HepG2 (cell line): ENCODE data around the gene COL18A1. TPM values are rescaled to one million over a fixed set of nuclear protein-coding genes. Genes with fewer than 3 reads are reported as not detected.

Experiments used
- ATAC-seq: fragments of 200-7000 bp; cut with Tn5 transposase; 3 replicates; pipeline ENCODE4 v1.9.1; 2020; ENCODE audit warnings: mild to moderate bottlenecking, moderate library complexity
- BruUV-seq: library from RNA; stranded (reverse); fragments of 400-500 nt; replicated peaks from 2 replicates; lab custom pipeline; 2021; lab: Mats Ljungman, UMichigan
- CTCF ChIA-PET: fragments of 300-600 bp; formaldehyde crosslinking; extraction: SDS; loops from one replicate; lab custom pipeline; 2021; ENCODE audit warnings: low total read pairs, inconsistent platforms, low intra/inter-chr PET ratio; lab: Yijun Ruan, JAX
- POLR2A ChIA-PET: fragments of 350-600 bp; sonication (Branson Sonifier 250); formaldehyde crosslinking; loops from one replicate; lab custom pipeline; 2020; ENCODE audit warnings: antibody characterized with exemption, inconsistent platforms; lab: Yijun Ruan, JAX
- DNase-seq: peaks from one replicate; pipeline ENCODE4 v3.0.0-alpha.2; 2015; ENCODE audit warnings: low spot score
- FAIRE-seq: peaks from 3 replicates; lab custom pipeline; 2011; peaks lifted over from hg19 to GRCh38; lab: Jason Lieb, UNC
- H2AFZ ChIP-seq: one replicate; pipeline ENCODE4 v1.6.1; 2011; ENCODE audit warnings: low read length, inconsistent platforms
- H3K27ac ChIP-seq: fragments of 300-600 bp; 3 replicates; pipeline ENCODE4 v1.8.0; 2011; ENCODE audit warnings: mixed run types, mild to moderate bottlenecking, mixed read lengths, low read length, inconsistent platforms; ENCODE audit not compliant: insufficient read depth; ENCODE audit errors: extremely low read length
- H3K27me3 ChIP-seq, 2 experiments: fragments of 200-600 bp in 1 of 2; 2 replicates in 1 of 2; 3 replicates in 1 of 2; pipeline versions ENCODE4 v1.6.0 to v1.8.0; 2011; ENCODE audit warnings: low read length in 2 of 2, mild to moderate bottlenecking in 2 of 2, moderate library complexity in 2 of 2, inconsistent platforms in 1 of 2; ENCODE audit not compliant: insufficient read depth in 2 of 2, control insufficient read depth in 1 of 2
- H3K36me3 ChIP-seq, 2 experiments: fragments of 200-600 bp in 1 of 2; replicated peaks in 1 of 2; 2 replicates in 1 of 2; 3 replicates in 1 of 2; pipeline versions ENCODE4 v1.5.1 to v1.8.0; 2011; ENCODE audit warnings: low read length in 2 of 2, inconsistent platforms in 1 of 2; ENCODE audit not compliant: insufficient read depth in 2 of 2, control insufficient read depth in 1 of 2
- H3K4me1 ChIP-seq: 2 replicates; pipeline ENCODE4 v1.5.1; 2012; ENCODE audit warnings: low read length, inconsistent platforms; ENCODE audit not compliant: insufficient read depth
- H3K4me2 ChIP-seq: 2 replicates; pipeline ENCODE4 v1.6.0; 2011; ENCODE audit warnings: low read depth, low read length, inconsistent platforms
- H3K4me3 ChIP-seq, 3 experiments: fragments of 200-600 bp in 1 of 3; sonication (generic), shearing (Covaris generic) in 1 of 3; replicated peaks in 1 of 3; 2 replicates each; pipeline ENCODE4 v1.5.1; 2011 to 2016; ENCODE audit warnings: low read length in 3 of 3, inconsistent platforms in 2 of 3, low read depth in 2 of 3, mild to moderate bottlenecking in 2 of 3, control low read depth in 1 of 3, mixed read lengths in 1 of 3; ENCODE audit not compliant: insufficient read depth in 1 of 3
- H3K79me2 ChIP-seq: one replicate; pipeline ENCODE4 v1.6.1; 2011; ENCODE audit warnings: low read length, inconsistent platforms; ENCODE audit not compliant: insufficient read depth
- H3K9ac ChIP-seq: 2 replicates; pipeline ENCODE4 v1.6.0; 2011; ENCODE audit warnings: mild to moderate bottlenecking, low read depth, low read length, inconsistent platforms; ENCODE audit not compliant: insufficient read depth
- H3K9me3 ChIP-seq: 2 replicates; pipeline ENCODE4 v1.5.1; 2012; ENCODE audit warnings: mild to moderate bottlenecking, low read length
- H4K20me1 ChIP-seq: 2 replicates; pipeline ENCODE4 v1.6.0; 2011; ENCODE audit warnings: inconsistent platforms, mild to moderate bottlenecking, low read length, moderate library complexity; ENCODE audit not compliant: insufficient read depth
- ATRX ChIP-seq: sonication (generic); formaldehyde crosslinking; IDR thresholded peaks from 2 replicates; pipeline ENCODE4 v1.4.0; 2020; ENCODE audit warnings: missing genetic modification reagents, borderline replicate concordance
- FOXA1 ChIP-seq, 2 experiments: fragments of 450-650 bp in 1 of 2; sonication (generic) in 1 of 2; formaldehyde crosslinking in 1 of 2; IDR thresholded peaks; 2 replicates each; pipeline versions ENCODE4 v1.4.0 to v1.6.1; 2016 to 2020; ENCODE audit warnings: missing genetic modification reagents in 1 of 2
- FOXA3 ChIP-seq: IDR thresholded peaks from 2 replicates; pipeline ENCODE4 v1.6.1; 2016; ENCODE audit warnings: missing genetic modification reagents, missing compliant biosample characterization
- FOXP1 ChIP-seq, 2 experiments: fragments of 450-650 bp in 1 of 2; IDR thresholded peaks; 2 replicates each; pipeline ENCODE4 v1.6.1; 2017 to 2018; ENCODE audit warnings: antibody characterized with exemption in 1 of 2
- GATAD1 ChIP-seq: IDR thresholded peaks from 2 replicates; pipeline ENCODE4 v1.6.1; 2016; ENCODE audit warnings: missing genetic modification reagents, missing compliant biosample characterization
- IKZF1 ChIP-seq: fragments of 450-650 bp; IDR thresholded peaks from 2 replicates; pipeline ENCODE4 v1.7.1; 2016
- STAG1 ChIP-seq: sonication (generic); formaldehyde crosslinking; IDR thresholded peaks from 2 replicates; pipeline ENCODE4 v1.4.0; 2020; ENCODE audit warnings: missing genetic modification reagents
- ZNF136 ChIP-seq: sonication (generic); formaldehyde crosslinking; IDR thresholded peaks from 2 replicates; pipeline ENCODE4 v1.8.1; 2022; ENCODE audit warnings: low read depth, mild to moderate bottlenecking, moderate library complexity, missing genetic modification reagents
- ZNF282 ChIP-seq: fragments of 450-650 bp; IDR thresholded peaks from 2 replicates; pipeline ENCODE4 v1.6.1; 2018; ENCODE audit not compliant: partially characterized antibody
- ZNF607 ChIP-seq: sonication (generic); formaldehyde crosslinking; IDR thresholded peaks from 2 replicates; pipeline ENCODE4 v1.5.1; 2020; ENCODE audit warnings: missing genetic modification reagents, mild to moderate bottlenecking, borderline replicate concordance
- WGBS: methylation state at CpG from one replicate; pipeline ENCODE4 v1.1.6; 2017; ENCODE audit warnings: low lambda C conversion rate; 5-methylcytosine and 5-hydroxymethylcytosine counted together
- in situ Hi-C: cut with HindIII; loops from 2 replicates; pipeline ENCODE4 v1.10.0; 2017; ENCODE audit warnings: low pct_unique_long_range_greater_than_20kb; ENCODE audit not compliant: extremely low pct_ligation_motif_present
- intact Hi-C: fragments of 100-400 bp; cut with micrococcal nuclease; formaldehyde crosslinking; loops from one replicate; pipeline ENCODE4 v1.10.0; 2022; ENCODE audit not compliant: unreplicated experiment
- polyA plus RNA-seq, 8 experiments: library from polyadenylated mRNA; depleted of rRNA in 3 of 8; stranded (reverse) in 7 of 8; unstranded in 1 of 8; fragments of >200 nt; fragmentation: Illumina TruSeq in 4 of 8; extraction: Trizol in 4 of 8; gene quantifications; 2 replicates each; pipeline versions ENCODE4 v1.2.1 to v1.2.3, GENCODE V29; 2011 to 2016; ENCODE audit warnings: low read depth in 4 of 8, missing spikeins in 1 of 8, mixed read lengths in 1 of 8; ENCODE audit not compliant: insufficient read depth in 1 of 8
- total RNA-seq, 5 experiments: library from RNA; depleted of rRNA; stranded (reverse); fragments of >200 nt; fragmentation: Illumina TruSeq; extraction: Trizol; gene quantifications; 2 replicates each; pipeline ENCODE4 v1.2.3, GENCODE V29; 2016; ENCODE audit warnings: low read depth in 1 of 5
- TF ChIP-seq, protein P1 (sequence below): IDR thresholded peaks from 2 replicates; pipeline ENCODE4 v1.4.0; 2020; ENCODE audit warnings: mild to moderate bottlenecking, missing genetic modification reagents
- TF ChIP-seq, protein P2 (sequence below): sonication (generic); formaldehyde crosslinking; IDR thresholded peaks from 2 replicates; pipeline ENCODE4 v1.9.0; 2021; ENCODE audit warnings: mild to moderate bottlenecking, missing genetic modification reagents
- TF ChIP-seq, protein P3 (sequence below): fragments of 450-650 bp; IDR thresholded peaks from 2 replicates; pipeline ENCODE4 v1.6.1; 2016

Gene COL18A1
- total and polyA plus RNA-seq, 2 of the 13 experiments (the other 11 are each of a cell fraction or from before 2014, with no cell fraction given) = 79.0 to 102 TPM

DNA sequence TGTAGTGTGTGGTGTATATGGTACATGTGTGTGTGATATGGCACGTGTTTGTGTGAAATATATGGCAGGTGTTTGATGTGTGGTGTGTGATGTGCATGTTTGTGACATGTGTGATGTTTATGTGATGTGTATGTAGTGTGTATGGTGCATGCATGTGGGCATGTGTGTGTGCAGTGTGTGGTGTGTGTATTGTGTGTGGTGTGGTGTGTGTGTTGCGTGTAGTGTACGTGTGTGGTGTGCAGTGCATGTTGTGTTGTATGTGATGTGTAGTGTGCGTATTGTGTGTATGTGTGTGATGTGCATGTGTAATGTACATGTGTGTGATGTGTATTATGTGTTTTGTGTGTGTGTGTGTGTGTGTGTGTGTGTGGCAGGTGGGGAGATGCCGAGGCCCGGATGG, 71.6 kb downstream of the COL18A1 start:
- no peak for DNase-seq
- no peak overlapping the region for H2AFZ ChIP-seq
- FAIRE-seq = peak; percentile 46
- H3K27ac ChIP-seq = no peak overlapping the region
- POLR2A ChIA-PET = no interaction called here
- no peak overlapping the region for H3K4me2 ChIP-seq
- H3K79me2 ChIP-seq = peaks cover 16% of the 10 kb centered on the region
- H3K36me3 ChIP-seq = peaks cover 27 to 57% of the 10 kb centered on the region in 2 experiments
- CTCF ChIA-PET = no interaction called here
- no peaks in the 10 kb centered on the region for H3K27me3 ChIP-seq
- no peaks in the 10 kb centered on the region for H4K20me1 ChIP-seq
- peaks cover 27% of the 10 kb centered on the region for H3K4me1 ChIP-seq
- no peaks in the 10 kb centered on the region for H3K9me3 ChIP-seq
- no peak overlapping the region for H3K4me3 ChIP-seq
- in situ Hi-C loops = no loop called here
- no peak overlapping the region for H3K9ac ChIP-seq
- BruUV-seq = no TSS peak
- ATAC-seq = no peak
- WGBS = 95% methylated on average over 6 of the region's 6 CpGs
- intact Hi-C loops = no loop called here
- TF ChIP-seq IKZF1 (peak; percentile 59; the same call in 1 of the 2 replicates), FOXA3 (no peak), ATRX (CRISPR knock-in tag) (no peak), ZNF607 (no peak), FOXA1 (IDR thresholded peaks at IDR 0.05) (0 out of 2 replicates have a peak, but pooled peaks have one; percentile 22), FOXA1 (CRISPR knock-in tag; IDR thresholded peaks at IDR 0.05) (no peak), GATAD1 (no peak), ZNF282 (peak; percentile 19), ZNF136 (CRISPR knock-in tag) (no peak), FOXP1 (IDR thresholded peaks at IDR 0.05) (peak; percentile 37; the same call in 1 of the 2 replicates), FOXP1 (CRISPR knock-in tag; IDR thresholded peaks at IDR 0.05) (no peak), STAG1 (CRISPR knock-in tag) (no peak)
- TF ChIP-seq, protein P1, sequence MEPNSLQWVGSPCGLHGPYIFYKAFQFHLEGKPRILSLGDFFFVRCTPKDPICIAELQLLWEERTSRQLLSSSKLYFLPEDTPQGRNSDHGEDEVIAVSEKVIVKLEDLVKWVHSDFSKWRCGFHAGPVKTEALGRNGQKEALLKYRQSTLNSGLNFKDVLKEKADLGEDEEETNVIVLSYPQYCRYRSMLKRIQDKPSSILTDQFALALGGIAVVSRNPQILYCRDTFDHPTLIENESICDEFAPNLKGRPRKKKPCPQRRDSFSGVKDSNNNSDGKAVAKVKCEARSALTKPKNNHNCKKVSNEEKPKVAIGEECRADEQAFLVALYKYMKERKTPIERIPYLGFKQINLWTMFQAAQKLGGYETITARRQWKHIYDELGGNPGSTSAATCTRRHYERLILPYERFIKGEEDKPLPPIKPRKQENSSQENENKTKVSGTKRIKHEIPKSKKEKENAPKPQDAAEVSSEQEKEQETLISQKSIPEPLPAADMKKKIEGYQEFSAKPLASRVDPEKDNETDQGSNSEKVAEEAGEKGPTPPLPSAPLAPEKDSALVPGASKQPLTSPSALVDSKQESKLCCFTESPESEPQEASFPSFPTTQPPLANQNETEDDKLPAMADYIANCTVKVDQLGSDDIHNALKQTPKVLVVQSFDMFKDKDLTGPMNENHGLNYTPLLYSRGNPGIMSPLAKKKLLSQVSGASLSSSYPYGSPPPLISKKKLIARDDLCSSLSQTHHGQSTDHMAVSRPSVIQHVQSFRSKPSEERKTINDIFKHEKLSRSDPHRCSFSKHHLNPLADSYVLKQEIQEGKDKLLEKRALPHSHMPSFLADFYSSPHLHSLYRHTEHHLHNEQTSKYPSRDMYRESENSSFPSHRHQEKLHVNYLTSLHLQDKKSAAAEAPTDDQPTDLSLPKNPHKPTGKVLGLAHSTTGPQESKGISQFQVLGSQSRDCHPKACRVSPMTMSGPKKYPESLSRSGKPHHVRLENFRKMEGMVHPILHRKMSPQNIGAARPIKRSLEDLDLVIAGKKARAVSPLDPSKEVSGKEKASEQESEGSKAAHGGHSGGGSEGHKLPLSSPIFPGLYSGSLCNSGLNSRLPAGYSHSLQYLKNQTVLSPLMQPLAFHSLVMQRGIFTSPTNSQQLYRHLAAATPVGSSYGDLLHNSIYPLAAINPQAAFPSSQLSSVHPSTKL (CRISPR knock-in tag) = no peak
- TF ChIP-seq, protein P2, sequence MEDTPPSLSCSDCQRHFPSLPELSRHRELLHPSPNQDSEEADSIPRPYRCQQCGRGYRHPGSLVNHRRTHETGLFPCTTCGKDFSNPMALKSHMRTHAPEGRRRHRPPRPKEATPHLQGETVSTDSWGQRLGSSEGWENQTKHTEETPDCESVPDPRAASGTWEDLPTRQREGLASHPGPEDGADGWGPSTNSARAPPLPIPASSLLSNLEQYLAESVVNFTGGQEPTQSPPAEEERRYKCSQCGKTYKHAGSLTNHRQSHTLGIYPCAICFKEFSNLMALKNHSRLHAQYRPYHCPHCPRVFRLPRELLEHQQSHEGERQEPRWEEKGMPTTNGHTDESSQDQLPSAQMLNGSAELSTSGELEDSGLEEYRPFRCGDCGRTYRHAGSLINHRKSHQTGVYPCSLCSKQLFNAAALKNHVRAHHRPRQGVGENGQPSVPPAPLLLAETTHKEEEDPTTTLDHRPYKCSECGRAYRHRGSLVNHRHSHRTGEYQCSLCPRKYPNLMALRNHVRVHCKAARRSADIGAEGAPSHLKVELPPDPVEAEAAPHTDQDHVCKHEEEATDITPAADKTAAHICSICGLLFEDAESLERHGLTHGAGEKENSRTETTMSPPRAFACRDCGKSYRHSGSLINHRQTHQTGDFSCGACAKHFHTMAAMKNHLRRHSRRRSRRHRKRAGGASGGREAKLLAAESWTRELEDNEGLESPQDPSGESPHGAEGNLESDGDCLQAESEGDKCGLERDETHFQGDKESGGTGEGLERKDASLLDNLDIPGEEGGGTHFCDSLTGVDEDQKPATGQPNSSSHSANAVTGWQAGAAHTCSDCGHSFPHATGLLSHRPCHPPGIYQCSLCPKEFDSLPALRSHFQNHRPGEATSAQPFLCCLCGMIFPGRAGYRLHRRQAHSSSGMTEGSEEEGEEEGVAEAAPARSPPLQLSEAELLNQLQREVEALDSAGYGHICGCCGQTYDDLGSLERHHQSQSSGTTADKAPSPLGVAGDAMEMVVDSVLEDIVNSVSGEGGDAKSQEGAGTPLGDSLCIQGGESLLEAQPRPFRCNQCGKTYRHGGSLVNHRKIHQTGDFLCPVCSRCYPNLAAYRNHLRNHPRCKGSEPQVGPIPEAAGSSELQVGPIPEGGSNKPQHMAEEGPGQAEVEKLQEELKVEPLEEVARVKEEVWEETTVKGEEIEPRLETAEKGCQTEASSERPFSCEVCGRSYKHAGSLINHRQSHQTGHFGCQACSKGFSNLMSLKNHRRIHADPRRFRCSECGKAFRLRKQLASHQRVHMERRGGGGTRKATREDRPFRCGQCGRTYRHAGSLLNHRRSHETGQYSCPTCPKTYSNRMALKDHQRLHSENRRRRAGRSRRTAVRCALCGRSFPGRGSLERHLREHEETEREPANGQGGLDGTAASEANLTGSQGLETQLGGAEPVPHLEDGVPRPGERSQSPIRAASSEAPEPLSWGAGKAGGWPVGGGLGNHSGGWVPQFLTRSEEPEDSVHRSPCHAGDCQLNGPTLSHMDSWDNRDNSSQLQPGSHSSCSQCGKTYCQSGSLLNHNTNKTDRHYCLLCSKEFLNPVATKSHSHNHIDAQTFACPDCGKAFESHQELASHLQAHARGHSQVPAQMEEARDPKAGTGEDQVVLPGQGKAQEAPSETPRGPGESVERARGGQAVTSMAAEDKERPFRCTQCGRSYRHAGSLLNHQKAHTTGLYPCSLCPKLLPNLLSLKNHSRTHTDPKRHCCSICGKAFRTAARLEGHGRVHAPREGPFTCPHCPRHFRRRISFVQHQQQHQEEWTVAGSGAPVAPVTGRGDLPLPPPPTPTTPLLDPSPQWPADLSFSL (CRISPR knock-in tag) = peak; percentile 70; the same call in 1 of the 2 replicates
- TF ChIP-seq, protein P3, sequence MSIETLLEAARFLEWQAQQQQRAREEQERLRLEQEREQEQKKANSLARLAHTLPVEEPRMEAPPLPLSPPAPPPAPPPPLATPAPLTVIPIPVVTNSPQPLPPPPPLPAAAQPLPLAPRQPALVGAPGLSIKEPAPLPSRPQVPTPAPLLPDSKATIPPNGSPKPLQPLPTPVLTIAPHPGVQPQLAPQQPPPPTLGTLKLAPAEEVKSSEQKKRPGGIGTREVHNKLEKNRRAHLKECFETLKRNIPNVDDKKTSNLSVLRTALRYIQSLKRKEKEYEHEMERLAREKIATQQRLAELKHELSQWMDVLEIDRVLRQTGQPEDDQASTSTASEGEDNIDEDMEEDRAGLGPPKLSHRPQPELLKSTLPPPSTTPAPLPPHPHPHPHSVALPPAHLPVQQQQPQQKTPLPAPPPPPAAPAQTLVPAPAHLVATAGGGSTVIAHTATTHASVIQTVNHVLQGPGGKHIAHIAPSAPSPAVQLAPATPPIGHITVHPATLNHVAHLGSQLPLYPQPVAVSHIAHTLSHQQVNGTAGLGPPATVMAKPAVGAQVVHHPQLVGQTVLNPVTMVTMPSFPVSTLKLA = peak; percentile 62
